Measurements from ENCODE around the gene OR10H3.

- no peak for TF ChIP-seq CTCF (conservative IDR thresholded peaks at IDR 0.05 in 1 of 2, IDR thresholded peaks at IDR 0.05 in 1 of 2; ENCODE audit: extremely low read depth in 1 of 2, insufficient read depth in 1 of 2, low read depth in 1 of 2, low read length in 2 of 2)
- TF ChIP-seq EZH2 (IDR thresholded peaks at IDR 0.05; ENCODE audit: borderline replicate concordance, low read length) = no peak
These were observed 22.1 kb upstream of the OR10H3 start for GRCh38 chr19:15715642-15716041.
